ENCODE measurements around the gene LAMA5.

DNA sequence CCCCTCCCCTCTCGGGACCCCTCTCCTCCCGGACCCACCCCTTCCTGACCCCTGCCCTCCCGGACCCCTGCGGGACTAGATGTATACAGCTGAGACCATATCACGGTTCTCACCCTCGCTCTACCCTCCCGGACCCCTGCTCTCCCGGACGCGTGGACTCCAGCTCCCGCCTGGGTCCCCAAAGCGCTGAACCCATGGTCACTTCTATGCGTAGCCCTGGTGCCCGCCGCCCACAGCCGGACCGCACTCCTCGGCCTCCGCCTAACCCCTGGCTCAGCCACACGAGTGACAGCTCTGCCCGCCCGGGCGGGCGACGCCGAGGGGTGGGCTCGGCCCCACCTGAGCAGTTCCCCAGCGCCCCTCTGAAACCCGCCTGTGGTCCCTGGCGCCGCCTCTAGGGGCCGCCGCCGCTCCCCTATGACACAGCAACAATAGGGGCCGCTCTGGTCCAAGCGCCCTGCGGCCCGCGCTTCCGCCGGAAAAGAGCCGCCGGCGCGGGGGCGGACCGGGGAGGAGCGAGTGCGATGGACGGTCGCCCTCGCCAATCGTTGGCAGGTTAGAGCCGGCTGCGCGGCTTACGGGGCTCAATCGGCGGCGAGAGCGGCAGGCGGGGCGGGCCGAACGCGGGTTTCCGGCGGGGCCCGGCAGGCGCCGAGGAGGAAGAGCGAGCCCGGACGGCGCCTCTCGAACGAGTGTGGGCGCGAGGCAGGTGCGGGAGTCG, 64.6 kb downstream of the LAMA5 start, which contains the start of gene ADRM1:
- TF ChIP-seq, protein P1, sequence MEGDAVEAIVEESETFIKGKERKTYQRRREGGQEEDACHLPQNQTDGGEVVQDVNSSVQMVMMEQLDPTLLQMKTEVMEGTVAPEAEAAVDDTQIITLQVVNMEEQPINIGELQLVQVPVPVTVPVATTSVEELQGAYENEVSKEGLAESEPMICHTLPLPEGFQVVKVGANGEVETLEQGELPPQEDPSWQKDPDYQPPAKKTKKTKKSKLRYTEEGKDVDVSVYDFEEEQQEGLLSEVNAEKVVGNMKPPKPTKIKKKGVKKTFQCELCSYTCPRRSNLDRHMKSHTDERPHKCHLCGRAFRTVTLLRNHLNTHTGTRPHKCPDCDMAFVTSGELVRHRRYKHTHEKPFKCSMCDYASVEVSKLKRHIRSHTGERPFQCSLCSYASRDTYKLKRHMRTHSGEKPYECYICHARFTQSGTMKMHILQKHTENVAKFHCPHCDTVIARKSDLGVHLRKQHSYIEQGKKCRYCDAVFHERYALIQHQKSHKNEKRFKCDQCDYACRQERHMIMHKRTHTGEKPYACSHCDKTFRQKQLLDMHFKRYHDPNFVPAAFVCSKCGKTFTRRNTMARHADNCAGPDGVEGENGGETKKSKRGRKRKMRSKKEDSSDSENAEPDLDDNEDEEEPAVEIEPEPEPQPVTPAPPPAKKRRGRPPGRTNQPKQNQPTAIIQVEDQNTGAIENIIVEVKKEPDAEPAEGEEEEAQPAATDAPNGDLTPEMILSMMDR (IDR thresholded peaks at IDR 0.05): peak; percentile 93 to 96 (median 94)
- TF ChIP-seq POLR2AphosphoS5 (IDR thresholded peaks at IDR 0.05; ENCODE audit: insufficient read depth in 1 of 2, low read depth in 1 of 2) (peak; percentile 78 to 81), POLR2A (IDR thresholded peaks at IDR 0.05) (no peak)

Data from vagina (tissue), 2 donors.